ES-I3 (cell line): ENCODE measurements around the gene DPYSL5.

Experiments used
- H3K36me3 ChIP-seq: 2 replicates; pipeline ENCODE4 v1.6.1; 2013; ENCODE audit warnings: mild to moderate bottlenecking, low read length, control low read depth, moderate library complexity; ENCODE audit not compliant: insufficient read depth
- H3K4me1 ChIP-seq: 2 replicates; pipeline ENCODE4 v1.6.1; 2013; ENCODE audit warnings: mild to moderate bottlenecking, control low read depth, low read length; ENCODE audit not compliant: insufficient read depth
- H3K9ac ChIP-seq: 2 replicates; pipeline ENCODE4 v1.6.1; 2013; ENCODE audit warnings: low read depth, mild to moderate bottlenecking, low read length, moderate library complexity
- H3K9me3 ChIP-seq: 2 replicates; pipeline ENCODE4 v1.6.1; 2013; ENCODE audit warnings: mild to moderate bottlenecking, low read length, moderate library complexity; ENCODE audit not compliant: control insufficient read depth, insufficient read depth

The DPYSL5 gene

DNA sequence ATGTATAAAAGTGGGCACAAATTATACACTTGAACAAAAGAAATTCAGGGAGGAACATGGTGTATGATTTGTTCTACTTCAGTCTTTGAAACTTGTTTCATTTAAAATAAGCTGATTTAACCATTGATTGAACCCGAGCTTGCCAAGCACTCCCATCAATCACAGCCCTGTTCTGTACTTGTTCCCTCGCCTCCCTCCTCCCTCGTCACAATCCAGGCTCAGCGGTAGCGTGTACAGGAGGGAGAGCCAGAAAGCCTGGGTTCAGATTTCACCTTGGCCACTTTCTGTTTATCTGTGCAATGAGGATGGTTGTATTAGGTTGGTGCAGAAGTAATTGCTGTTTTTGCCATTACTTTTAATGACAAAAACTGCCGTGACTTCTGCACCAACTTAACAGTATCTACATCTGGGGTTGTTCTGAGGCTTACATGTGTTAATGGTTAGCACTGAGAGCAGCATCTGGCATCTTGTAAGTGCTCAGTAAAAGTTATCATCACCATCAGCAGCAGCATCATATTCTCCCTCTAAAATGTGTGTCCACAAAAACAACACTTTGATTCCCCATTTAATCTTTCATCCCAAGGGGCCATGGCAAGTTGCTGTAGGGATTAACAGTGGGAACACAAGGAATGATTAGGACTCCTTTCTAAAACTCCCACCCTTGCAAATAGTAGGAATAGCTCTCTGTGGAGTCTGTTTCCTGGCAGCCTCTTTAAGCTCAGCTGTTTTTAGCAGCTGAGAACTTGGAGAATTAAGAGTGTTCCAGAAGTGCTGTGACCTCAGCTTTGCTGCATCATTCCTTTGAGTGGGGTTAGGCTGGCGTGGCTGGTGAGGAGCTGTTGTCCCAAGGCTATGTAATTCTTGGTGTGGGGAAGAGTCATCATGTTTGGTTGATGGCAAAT is 4.7 kb downstream of the DPYSL5 start:
- H3K9ac ChIP-seq = no peak overlapping the region
- H3K9me3 ChIP-seq = no peaks in the 10 kb centered on the region; the same call in 1 of the 2 replicates
- no peaks in the 10 kb centered on the region for H3K4me1 ChIP-seq
- H3K36me3 ChIP-seq = no peaks in the 10 kb centered on the region

DNA sequence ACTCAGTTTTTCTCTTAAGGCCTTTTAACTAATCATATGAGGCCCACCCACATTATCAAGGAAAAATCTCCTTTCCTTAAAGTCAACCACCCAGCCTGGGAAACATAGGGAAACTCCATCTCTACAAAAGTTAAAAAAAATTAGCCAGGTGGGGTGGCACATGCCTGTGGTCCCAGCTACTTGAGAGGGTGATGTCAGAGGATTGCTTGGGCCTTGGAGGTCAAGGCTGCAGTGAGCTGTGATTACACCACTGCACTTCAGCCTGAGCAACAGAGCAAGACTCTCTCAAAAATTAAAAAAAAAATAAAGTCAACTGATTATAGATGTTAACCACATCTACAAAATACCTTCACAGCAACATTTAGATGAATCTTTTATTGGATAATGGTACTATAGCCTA is 5.8 kb downstream of the DPYSL5 start:
- no peaks in the 10 kb centered on the region for H3K36me3 ChIP-seq
- no peak overlapping the region for H3K9ac ChIP-seq
- H3K4me1 ChIP-seq = no peaks in the 10 kb centered on the region
- H3K9me3 ChIP-seq = no peaks in the 10 kb centered on the region

GRCh38 chr2:26854283-26854827 is 6.4 kb downstream of the DPYSL5 start:
- Histone ChIP-seq H3K9me3 (no peaks in the 10 kb centered on the region), H3K4me1 (no peaks in the 10 kb centered on the region), H3K9ac (no peak overlapping the region), H3K36me3 (no peaks in the 10 kb centered on the region)

GRCh38 chr2:26855466-26855865 is 7.5 kb downstream of the DPYSL5 start:
- Histone ChIP-seq H3K36me3 (no peaks in the 10 kb centered on the region), H3K9ac (no peak overlapping the region), H3K9me3 (no peaks in the 10 kb centered on the region), H3K4me1 (no peaks in the 10 kb centered on the region)

- Histone ChIP-seq H3K4me1 (no peaks in the 10 kb centered on the region), H3K9ac (no peak overlapping the region), H3K9me3 (no peaks in the 10 kb centered on the region), H3K36me3 (no peaks in the 10 kb centered on the region)
Observed at GRCh38 chr2:26859622-26860021, 11.7 kb downstream of the DPYSL5 start.

GRCh38 chr2:26860211-26860850 is 12.4 kb downstream of the DPYSL5 start:
- Histone ChIP-seq H3K36me3 (no peaks in the 10 kb centered on the region), H3K9me3 (no peaks in the 10 kb centered on the region), H3K9ac (no peak overlapping the region), H3K4me1 (no peaks in the 10 kb centered on the region)

GRCh38 chr2:26861610-26862224 is 13.8 kb downstream of the DPYSL5 start:
- H3K9me3 ChIP-seq = no peaks in the 10 kb centered on the region
- H3K4me1 ChIP-seq = no peaks in the 10 kb centered on the region
- no peaks in the 10 kb centered on the region for H3K36me3 ChIP-seq
- no peak overlapping the region for H3K9ac ChIP-seq

GRCh38 chr2:26864226-26864625 is 16.3 kb downstream of the DPYSL5 start:
- Histone ChIP-seq H3K4me1 (no peaks in the 10 kb centered on the region), H3K36me3 (no peaks in the 10 kb centered on the region), H3K9ac (no peak overlapping the region), H3K9me3 (no peaks in the 10 kb centered on the region)

DNA sequence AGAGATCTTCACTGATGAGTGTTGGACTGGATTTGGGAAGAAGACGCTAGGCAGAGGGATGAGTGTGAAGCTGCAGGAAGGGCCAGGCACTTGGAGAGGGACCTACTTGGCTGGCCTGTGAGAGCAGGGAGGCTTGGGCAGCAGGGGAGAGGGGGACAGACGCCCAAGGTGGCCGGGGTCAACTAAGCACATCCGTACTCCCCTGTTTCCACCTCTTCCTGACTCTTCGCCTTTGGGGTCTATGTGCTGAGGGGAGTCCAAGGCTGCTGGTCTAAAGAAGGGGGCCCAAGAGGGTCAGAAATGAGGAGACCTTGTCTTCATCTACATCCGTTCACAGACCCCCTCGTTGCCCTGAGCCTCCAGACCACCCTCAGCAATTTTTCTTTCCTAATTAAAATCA is 16.7 kb downstream of the DPYSL5 start:
- Histone ChIP-seq H3K9ac (no peak overlapping the region), H3K9me3 (no peaks in the 10 kb centered on the region), H3K4me1 (no peaks in the 10 kb centered on the region), H3K36me3 (no peaks in the 10 kb centered on the region)

GRCh38 chr2:26870585-26871095 is 22.7 kb downstream of the DPYSL5 start:
- Histone ChIP-seq H3K36me3 (no peaks in the 10 kb centered on the region), H3K9ac (no peak overlapping the region), H3K4me1 (no peaks in the 10 kb centered on the region), H3K9me3 (no peaks in the 10 kb centered on the region)

DNA sequence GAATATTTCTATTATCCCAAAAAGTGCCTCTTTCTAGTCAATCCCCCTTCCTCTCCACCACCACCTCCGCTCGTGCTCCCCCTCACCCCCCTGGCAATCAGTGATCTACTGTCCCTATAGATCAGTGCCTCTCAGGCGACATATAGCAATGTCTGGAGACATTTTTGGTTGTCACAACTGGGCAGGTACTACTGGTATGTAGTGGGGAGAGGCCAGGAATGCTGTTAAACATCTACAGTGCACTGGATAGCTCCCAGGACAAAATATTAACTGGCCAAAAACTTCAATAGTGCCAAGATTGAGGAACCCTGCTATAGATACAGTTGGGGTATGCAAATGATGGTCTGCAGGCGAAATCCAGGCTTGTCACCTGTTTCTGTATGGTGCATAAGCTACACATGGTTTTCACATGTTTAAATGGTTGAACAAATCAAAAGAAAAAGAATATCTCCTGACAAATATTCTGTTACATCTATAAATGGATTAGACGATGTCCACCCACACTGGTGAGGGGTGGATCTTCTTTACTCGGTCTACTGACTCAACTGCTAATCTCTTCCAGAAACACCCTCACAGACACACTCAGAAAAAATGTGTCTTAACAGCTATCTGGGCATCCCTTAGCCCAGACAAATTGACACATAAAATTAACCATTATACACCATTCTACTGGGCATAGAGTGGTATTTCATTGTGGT is 25.5 kb downstream of the DPYSL5 start:
- Histone ChIP-seq H3K4me1 (no peaks in the 10 kb centered on the region), H3K9ac (no peak overlapping the region), H3K36me3 (no peaks in the 10 kb centered on the region), H3K9me3 (no peaks in the 10 kb centered on the region)

DNA sequence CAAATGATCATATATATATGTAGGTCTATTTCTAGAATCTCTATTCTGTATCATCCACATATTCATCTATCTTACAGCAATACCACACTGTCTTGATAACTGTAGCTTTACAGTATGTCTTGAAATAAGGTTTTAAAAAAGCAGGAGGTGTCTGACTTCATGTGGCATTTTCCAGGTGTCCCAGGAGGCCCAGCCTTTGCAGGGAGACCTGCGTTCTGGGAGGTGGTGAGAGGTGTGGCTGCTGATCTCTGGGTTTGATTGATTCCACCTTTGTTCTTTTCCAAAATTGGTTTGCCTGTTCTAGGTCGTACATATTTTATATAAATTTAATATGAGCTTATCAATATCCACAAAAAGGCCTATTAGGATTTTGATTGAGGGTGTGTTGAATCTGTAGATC is 26.6 kb downstream of the DPYSL5 start:
- Histone ChIP-seq H3K4me1 (no peaks in the 10 kb centered on the region), H3K36me3 (no peaks in the 10 kb centered on the region), H3K9me3 (no peaks in the 10 kb centered on the region), H3K9ac (no peak overlapping the region)

- no peaks in the 10 kb centered on the region for H3K4me1 ChIP-seq
- no peak overlapping the region for H3K9ac ChIP-seq
- no peaks in the 10 kb centered on the region for H3K36me3 ChIP-seq
- no peaks in the 10 kb centered on the region for H3K9me3 ChIP-seq
Observed at GRCh38 chr2:26875065-26875634, 27.2 kb downstream of the DPYSL5 start.

DNA sequence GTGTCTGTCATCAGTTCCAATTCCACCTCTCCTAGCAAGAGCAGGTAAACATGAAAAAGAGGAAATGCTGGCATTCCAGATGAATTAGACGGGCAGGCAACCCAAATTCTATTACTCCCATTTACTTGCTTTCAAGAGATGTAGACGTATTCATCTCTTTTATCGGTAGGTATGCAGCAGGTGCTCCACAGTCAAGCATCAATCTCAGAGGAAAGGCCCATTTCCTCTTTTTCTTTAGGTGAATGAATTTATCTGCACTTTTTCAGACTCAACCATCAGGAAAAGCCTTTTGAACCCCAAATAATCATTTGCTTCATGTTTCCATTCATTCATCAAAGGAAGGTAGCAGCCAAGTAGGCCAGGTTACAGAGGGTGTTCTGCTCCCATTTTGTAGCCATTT is 27.9 kb downstream of the DPYSL5 start:
- Histone ChIP-seq H3K9ac (no peak overlapping the region), H3K36me3 (no peaks in the 10 kb centered on the region), H3K9me3 (no peaks in the 10 kb centered on the region), H3K4me1 (no peaks in the 10 kb centered on the region)
